ENCODE results near the gene ARAP2.

- TF ChIP-seq CTCF (IDR thresholded peaks at IDR 0.05) (no peak), POLR2A (IDR thresholded peaks at IDR 0.05) (no peak)
Observed at GRCh38 chr4:36207367-36207766, 36.9 kb downstream of the ARAP2 start.
